D721Med (cell line): Measurements from ENCODE around the gene PSMC3.

ENCODE experiments used
- DNase-seq: peaks from one replicate; pipeline ENCODE4 v3.0.0; 2011; ENCODE audit warnings: low spot score; ENCODE audit not compliant: insufficient read length
- FAIRE-seq: peaks from 2 replicates; lab custom pipeline; 2011; peaks lifted over from hg19 to GRCh38; lab: Jason Lieb, UNC
- CTCF ChIP-seq: IDR thresholded peaks from 2 replicates; pipeline ENCODE4 v1.5.1; 2012; ENCODE audit warnings: mild to moderate bottlenecking, control low read depth; ENCODE audit not compliant: insufficient read depth; ENCODE audit errors: missing control alignments

The PSMC3 gene

GRCh38 chr11:47437218-47437745, 11.0 kb upstream of the PSMC3 start:
- TF ChIP-seq CTCF = no peak
- FAIRE-seq (no peak), DNase-seq (no peak)

- FAIRE-seq = no peak
- TF ChIP-seq CTCF = no peak
Observed at GRCh38 chr11:47436726-47437125, 10.5 kb upstream of the PSMC3 start.

GRCh38 chr11:47435687-47436086, 9.4 kb upstream of the PSMC3 start:
- DNase-seq (no peak), FAIRE-seq (no peak)
- no peak for TF ChIP-seq CTCF

More at GRCh38 chr11:47436726-47437125, 10.5 kb upstream of the PSMC3 start:
- DNase-seq = no peak

- no peak for FAIRE-seq
- DNase-seq = no peak
- no peak for TF ChIP-seq CTCF
Observed at GRCh38 chr11:47434011-47434786, 8.0 kb upstream of the PSMC3 start.

- no peak for FAIRE-seq
- no peak for TF ChIP-seq CTCF
- DNase-seq = no peak
Observed at GRCh38 chr11:47433157-47433556, 6.9 kb upstream of the PSMC3 start.

- no peak for FAIRE-seq
- no peak for TF ChIP-seq CTCF
Observed at GRCh38 chr11:47431356-47432083, 5.3 kb upstream of the PSMC3 start.

More at GRCh38 chr11:47431356-47432083, 5.3 kb upstream of the PSMC3 start:
- no peak for DNase-seq
